ENCODE data around the gene SLC29A3. TPM values are rescaled to one million over a fixed set of nuclear protein-coding genes. Genes with fewer than 3 reads are reported as not detected.
A peak's percentile ranks its signal among the peaks of the same experiment; 100 is the strongest.
"Not testable (repeated sequence)": the region's sequence is repeated elsewhere in the genome, so short reads cannot be mapped to it uniquely, and the experiment has no call there.

The SLC29A3 gene
- 10 to 100 TPM in 1 of 6 donors, 1 to 10 TPM in 5; 4.3 to 14.5 (median 5.4) TPM for polyA plus RNA-seq (ENCODE audit: low read depth in 6 of 6)

- peak; percentile 70 for DNase-seq
- ATAC-seq (ENCODE audit: low read depth in 2 of 2), result peak; percentile 84 to 85
- Mint-ChIP-seq H3K27me3 (peaks cover 0 to 4% (median 0%) of the 10 kb centered on the region in 3 donors), H3K27ac (peak within 1 kb of the TSS; percentile 81 to 94 (median 86)), H3K9me3 (no peaks in the 10 kb centered on the region), H3K36me3 (peaks cover 12% of the 10 kb centered on the region in 2 donors), H3K4me1 (peaks cover 17 to 28% (median 18%) of the 10 kb centered on the region in 3 donors), H3K4me3 (peak within 1 kb of the TSS; percentile 88 to 100 (median 97))
Measured at GRCh38 chr10:71319042-71319799, at the start of gene SLC29A3. Gene SLC29A3 (plus strand): TSS chr10:71319259. CDS start chr10:71319310, 51 bp downstream.

GRCh38 chr10:71269301-71270288 is 49.5 kb upstream of the SLC29A3 start:
- Mint-ChIP-seq H3K4me1 (no peaks in the 10 kb centered on the region), H3K4me3 (no peak overlapping the region), H3K27me3 (peaks cover 0 to 23% (median 13%) of the 10 kb centered on the region in 3 donors), H3K9me3 (no peaks in the 10 kb centered on the region), H3K27ac (peak overlapping the region in 2 of 6 donors; percentile 38 to 90), H3K36me3 (no peaks in the 10 kb centered on the region)
- DNase-seq (no peak), ATAC-seq (ENCODE audit: low read depth in 2 of 2) (no peak)

- H3K27ac Mint-ChIP-seq, result peak overlapping the region in 1 of 6 donors; percentile 12
- H3K27me3 Mint-ChIP-seq, result peaks cover 0 to 23% (median 13%) of the 10 kb centered on the region in 3 donors
- no peak overlapping the region for H3K4me3 Mint-ChIP-seq
- H3K9me3 Mint-ChIP-seq, result no peaks in the 10 kb centered on the region
- DNase-seq (no peak), ATAC-seq (ENCODE audit: low read depth in 2 of 2) (no peak)
- H3K36me3 Mint-ChIP-seq, result no peaks in the 10 kb centered on the region
- H3K4me1 Mint-ChIP-seq, result no peaks in the 10 kb centered on the region
Measured at GRCh38 chr10:71270301-71271220, 48.5 kb upstream of the SLC29A3 start.

- Mint-ChIP-seq H3K4me3 (no peak overlapping the region), H3K9me3 (no peaks in the 10 kb centered on the region), H3K36me3 (no peaks in the 10 kb centered on the region), H3K4me1 (no peaks in the 10 kb centered on the region), H3K27me3 (peaks cover 0 to 20% (median 13%) of the 10 kb centered on the region in 3 donors), H3K27ac (no peak overlapping the region)
- no peak for ATAC-seq (ENCODE audit: low read depth in 2 of 2)
- no peak for DNase-seq
Measured at GRCh38 chr10:71271662-71272055, 47.4 kb upstream of the SLC29A3 start.

GRCh38 chr10:71272056-71272771 is 46.8 kb upstream of the SLC29A3 start:
- Mint-ChIP-seq H3K36me3 (no peaks in the 10 kb centered on the region), H3K4me1 (no peaks in the 10 kb centered on the region), H3K9me3 (no peaks in the 10 kb centered on the region), H3K27ac (no peak overlapping the region), H3K27me3 (peaks cover 0 to 14% (median 13%) of the 10 kb centered on the region in 3 donors), H3K4me3 (no peak overlapping the region)
- DNase-seq (no peak), ATAC-seq (ENCODE audit: low read depth in 2 of 2) (no peak)

GRCh38 chr10:71272974-71273373 is 46.1 kb upstream of the SLC29A3 start:
- not testable (repeated sequence) for H3K9me3 Mint-ChIP-seq; DNase-seq; H3K4me3 Mint-ChIP-seq; H3K4me1 Mint-ChIP-seq; H3K27ac Mint-ChIP-seq; ATAC-seq (ENCODE audit: low read depth in 2 of 2); H3K36me3 Mint-ChIP-seq
- peaks cover 0 to 12% (median 7%) of the 10 kb centered on the region in 3 donors for H3K27me3 Mint-ChIP-seq

GRCh38 chr10:71273506-71273905 is 45.6 kb upstream of the SLC29A3 start:
- Mint-ChIP-seq H3K9me3 (no peaks in the 10 kb centered on the region), H3K36me3 (no peaks in the 10 kb centered on the region), H3K27ac (peak overlapping the region in 2 of 6 donors; percentile 9 to 33), H3K4me1 (no peaks in the 10 kb centered on the region), H3K4me3 (no peak overlapping the region), H3K27me3 (peaks cover 0 to 7% (median 2%) of the 10 kb centered on the region in 3 donors)
- no peak for DNase-seq
- ATAC-seq (ENCODE audit: low read depth in 2 of 2), result no peak

- H3K36me3 Mint-ChIP-seq, result no peaks in the 10 kb centered on the region
- H3K27ac Mint-ChIP-seq, result no peak overlapping the region
- no peaks in the 10 kb centered on the region for H3K4me1 Mint-ChIP-seq
- H3K27me3 Mint-ChIP-seq, result no peaks in the 10 kb centered on the region
- ATAC-seq (ENCODE audit: low read depth in 2 of 2) (no peak), DNase-seq (no peak)
- no peak overlapping the region for H3K4me3 Mint-ChIP-seq
- H3K9me3 Mint-ChIP-seq, result no peaks in the 10 kb centered on the region
Measured at GRCh38 chr10:71274901-71275796, 43.9 kb upstream of the SLC29A3 start.

GRCh38 chr10:71276873-71277272 is 42.2 kb upstream of the SLC29A3 start:
- ATAC-seq (ENCODE audit: low read depth in 2 of 2), result no peak
- Mint-ChIP-seq H3K27ac (no peak overlapping the region), H3K4me1 (no peaks in the 10 kb centered on the region), H3K4me3 (no peak overlapping the region), H3K27me3 (no peaks in the 10 kb centered on the region), H3K9me3 (no peaks in the 10 kb centered on the region), H3K36me3 (no peaks in the 10 kb centered on the region)
- DNase-seq, result no peak

GRCh38 chr10:71277914-71278665 is 41.0 kb upstream of the SLC29A3 start:
- Mint-ChIP-seq H3K27me3 (no peaks in the 10 kb centered on the region), H3K4me3 (no peak overlapping the region), H3K36me3 (no peaks in the 10 kb centered on the region), H3K27ac (no peak overlapping the region), H3K4me1 (no peaks in the 10 kb centered on the region), H3K9me3 (no peaks in the 10 kb centered on the region)
- no peak for ATAC-seq (ENCODE audit: low read depth in 2 of 2)
- no peak for DNase-seq
